HL-60/S4 (cell line): ENCODE results near the gene ARNT2.

ENCODE experiments used
- in situ Hi-C: fragments of 300-500 bp; cut with MboI; formaldehyde crosslinking; loops from 2 replicates; pipeline ENCODE4 v1.14.3; 2022; ENCODE audit warnings: low sequenced_read_pairs

The ARNT2 gene

GRCh38 chr15:80567721-80568157 is 163.6 kb downstream of the ARNT2 start:
- in situ Hi-C loops, result no loop called here

GRCh38 chr15:80568298-80568697 is 164.1 kb downstream of the ARNT2 start:
- in situ Hi-C loops, result no loop called here

DNA sequence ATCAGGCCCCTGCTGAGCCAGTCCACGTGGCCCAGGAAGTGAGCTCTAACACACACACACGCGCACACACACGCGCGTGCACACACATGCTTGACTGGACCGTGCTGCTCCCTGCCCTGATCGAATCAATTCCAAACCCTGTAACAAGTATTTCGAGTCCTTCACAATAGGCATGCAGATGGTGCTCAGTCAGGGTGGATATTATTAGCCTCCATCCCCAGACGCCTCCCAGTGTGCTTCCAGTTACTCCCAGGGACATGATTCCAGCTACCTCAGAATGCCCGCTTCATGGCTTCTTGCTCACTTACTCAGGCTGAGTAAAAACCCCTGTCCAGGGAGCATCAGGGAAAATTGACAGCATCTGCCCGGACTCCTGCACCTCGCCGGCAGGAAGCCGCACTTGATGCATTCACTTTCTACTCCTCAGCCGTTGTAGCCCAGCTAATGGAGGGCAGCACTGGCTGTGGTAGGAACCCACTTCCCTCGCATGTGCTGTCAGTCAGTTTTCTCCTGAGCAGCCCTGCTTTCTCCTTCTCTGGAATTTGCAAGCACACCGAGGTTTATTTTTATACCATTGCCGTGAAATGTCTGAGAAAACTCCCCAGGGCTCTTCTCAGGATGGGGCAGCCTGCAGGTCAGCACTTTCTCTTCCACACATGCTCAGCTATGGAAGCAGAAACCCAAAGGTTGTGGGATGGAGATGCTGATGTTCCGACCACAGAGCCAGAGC is 164.9 kb downstream of the ARNT2 start:
- in situ Hi-C loops, result no loop called here

DNA sequence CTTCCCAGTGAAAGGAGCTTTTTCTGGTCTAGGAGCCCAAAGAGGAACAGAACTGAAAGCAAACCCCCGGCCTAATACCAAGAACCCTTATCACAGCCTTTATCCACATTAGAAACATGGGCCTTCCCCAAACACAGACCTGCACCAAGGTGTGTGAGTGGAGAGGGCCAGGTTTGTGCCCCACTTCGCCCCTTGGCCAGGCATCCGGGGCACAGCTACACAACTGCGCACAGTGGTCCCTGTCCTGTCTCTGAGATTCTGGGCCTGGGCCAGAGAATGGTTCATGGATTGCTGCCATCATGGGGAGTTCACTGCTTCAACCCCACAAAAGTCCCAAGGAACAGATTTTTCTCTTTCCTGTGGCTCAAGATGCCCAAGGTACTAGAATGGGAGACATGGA is 165.5 kb downstream of the ARNT2 start:
- in situ Hi-C loops, result no loop called here

DNA sequence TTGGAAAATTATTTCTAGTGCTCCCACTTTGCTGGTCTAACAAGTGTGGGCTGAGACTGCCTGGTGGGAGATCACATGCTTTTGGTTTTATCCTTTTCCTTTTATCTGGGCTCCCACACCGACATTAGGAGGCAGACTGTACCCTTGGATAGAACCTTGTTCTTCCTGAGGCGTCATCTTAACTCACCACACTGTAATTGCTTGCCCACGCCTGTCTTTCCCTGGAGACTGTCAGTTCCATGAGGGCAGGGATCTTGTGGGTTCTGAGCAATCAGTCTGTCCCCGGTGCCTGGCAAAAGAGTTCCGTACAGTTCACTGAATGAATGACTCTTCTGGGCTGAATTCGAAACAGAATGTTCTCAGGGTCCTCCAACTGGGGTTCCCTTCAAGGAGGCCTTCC is 166.4 kb downstream of the ARNT2 start:
- in situ Hi-C loops, result no loop called here

- in situ Hi-C loops, result no loop called here
Observed at GRCh38 chr15:80572337-80572736, 168.2 kb downstream of the ARNT2 start.

DNA sequence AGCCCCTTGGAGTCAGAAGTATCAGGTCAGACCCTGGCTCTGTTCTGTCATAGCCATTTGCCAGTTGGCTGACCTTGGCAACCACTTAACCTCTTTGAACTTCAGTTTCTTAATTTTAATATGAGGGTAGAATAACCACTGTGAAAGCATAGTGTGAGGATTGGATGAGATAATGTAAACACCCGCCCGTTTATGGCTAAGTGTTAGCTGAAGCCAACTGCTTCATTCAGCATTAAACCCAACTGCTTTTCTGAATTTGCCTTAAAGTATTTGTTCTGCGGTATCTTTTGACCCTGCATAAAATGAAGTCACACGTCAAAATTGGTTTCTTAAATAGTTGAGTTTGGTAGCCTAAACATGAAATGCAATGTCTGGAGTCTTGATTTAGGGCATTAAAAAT is 169.4 kb downstream of the ARNT2 start:
- in situ Hi-C loops, result no loop called here

GRCh38 chr15:80574590-80574989 is 170.4 kb downstream of the ARNT2 start:
- in situ Hi-C loops, result no loop called here

GRCh38 chr15:80576519-80577090 is 172.4 kb downstream of the ARNT2 start:
- in situ Hi-C loops, result no loop called here

- in situ Hi-C loops, result no loop called here
Observed at GRCh38 chr15:80577552-80578205, 173.5 kb downstream of the ARNT2 start.

GRCh38 chr15:80578206-80578595 is 174.0 kb downstream of the ARNT2 start:
- in situ Hi-C loops, result no loop called here

DNA sequence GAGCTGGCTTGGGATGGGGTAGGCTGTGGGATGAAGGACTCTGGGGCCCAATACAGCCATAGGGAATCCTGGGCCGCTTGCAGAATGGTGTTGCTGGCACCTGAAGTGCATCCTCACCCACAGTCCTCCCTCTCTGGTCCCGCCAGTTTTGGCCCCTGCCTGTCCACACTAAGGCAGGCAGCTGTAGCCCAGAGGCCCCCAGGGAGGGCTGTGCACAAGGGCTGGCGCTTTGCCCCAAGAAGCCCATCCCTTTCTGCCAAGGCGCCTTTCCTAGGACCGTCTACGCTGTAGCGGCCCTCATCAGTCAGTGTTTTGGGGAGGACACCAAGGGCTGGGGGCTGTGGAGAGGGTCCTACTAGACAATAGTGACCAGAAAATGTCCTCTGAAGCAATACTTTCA is 174.7 kb downstream of the ARNT2 start:
- in situ Hi-C loops, result no loop called here

DNA sequence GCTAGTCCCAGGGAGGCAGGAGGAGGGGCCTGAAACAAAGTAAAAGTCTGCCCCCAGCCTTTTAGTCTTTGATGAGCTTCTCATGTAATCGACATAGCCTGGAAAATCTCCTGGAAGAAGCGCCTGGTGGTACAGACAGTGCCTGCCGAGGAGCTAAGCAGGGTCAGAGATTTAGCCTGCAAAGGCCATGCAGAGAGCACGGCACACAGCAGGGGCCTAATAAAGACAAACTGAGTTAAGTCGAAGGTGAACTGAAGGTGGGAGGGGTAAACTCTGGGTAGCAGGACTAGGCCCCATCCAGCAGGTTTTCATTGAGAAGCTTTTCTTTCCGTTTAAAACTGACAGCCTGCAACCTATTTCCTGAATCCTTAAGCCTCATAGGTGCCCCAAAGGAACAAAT is 175.4 kb downstream of the ARNT2 start:
- in situ Hi-C loops, result no loop called here

DNA sequence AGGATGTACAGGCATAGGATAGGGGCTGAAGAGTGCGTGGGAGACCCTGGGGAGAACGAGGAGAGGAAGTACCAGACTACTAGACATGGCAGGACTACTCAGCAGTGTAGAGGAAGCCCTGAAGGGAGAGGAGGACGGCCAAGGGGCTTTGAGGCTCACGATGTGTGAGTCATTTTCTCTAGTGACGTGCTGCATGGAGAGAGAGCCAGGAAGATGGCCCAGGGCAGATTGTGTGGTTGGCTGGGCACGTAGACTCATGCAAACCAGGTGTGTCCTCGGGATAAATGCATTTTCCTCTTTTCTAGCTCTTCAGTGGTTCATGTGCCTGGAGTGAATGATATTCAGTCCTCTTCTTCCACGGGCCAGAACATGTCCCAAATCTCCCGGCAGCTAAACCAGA is 175.9 kb downstream of the ARNT2 start:
- in situ Hi-C loops, result no loop called here

DNA sequence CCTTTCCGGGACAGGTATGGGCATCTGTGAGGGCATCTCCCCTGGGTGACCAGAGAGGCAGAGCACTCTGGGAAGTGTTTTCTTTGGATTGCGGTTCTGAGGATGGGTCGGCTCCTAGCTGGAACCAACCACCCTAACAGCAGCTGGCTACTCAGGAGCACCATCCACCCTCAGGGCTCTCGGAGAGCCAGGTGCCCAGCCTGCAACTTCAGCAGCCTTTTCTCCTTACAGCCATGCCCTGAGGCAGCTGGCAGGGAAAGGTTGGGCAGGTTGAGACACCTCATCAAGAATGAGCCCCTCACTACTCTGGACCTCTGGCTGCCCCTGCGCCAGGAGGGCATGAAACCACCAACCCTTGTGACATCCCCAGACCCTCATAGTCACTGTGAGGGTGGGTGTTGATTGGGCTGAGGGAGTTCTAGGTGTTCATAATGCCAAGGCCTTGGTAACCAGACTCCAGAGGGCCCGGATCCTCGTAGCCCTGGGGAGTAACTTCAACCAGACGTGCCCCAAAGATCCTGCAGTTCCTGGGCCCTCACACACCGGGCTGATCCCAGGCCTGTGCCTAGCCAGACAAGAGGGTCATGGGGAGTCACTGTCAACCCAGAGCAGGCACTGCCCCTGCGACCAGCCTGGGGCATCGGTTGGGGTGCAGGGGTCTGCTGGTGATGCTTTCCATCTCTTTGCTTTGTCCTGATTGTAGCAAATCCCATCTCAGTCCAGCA is 176.5 kb downstream of the ARNT2 start:
- in situ Hi-C loops, result no loop called here

DNA sequence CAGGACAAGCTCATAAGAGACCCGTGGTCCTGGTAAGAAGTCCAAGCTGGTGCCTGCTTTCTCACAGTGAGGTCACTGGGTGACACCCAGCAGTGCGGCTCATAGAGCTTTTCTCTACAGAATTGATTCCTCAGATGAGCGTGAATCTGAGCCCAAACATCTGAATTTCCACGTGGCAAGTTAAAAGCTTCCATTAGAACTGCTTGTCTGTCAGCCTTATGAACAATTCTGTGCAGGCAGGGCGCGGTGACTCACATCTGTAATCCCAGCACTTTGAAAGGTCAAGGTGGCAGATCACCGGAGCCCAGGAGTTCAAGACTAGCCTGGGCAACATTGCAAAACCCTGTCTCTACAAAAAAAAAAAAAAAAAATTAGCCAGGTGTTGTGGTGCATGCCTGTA is 177.8 kb downstream of the ARNT2 start:
- in situ Hi-C loops, result no loop called here

DNA sequence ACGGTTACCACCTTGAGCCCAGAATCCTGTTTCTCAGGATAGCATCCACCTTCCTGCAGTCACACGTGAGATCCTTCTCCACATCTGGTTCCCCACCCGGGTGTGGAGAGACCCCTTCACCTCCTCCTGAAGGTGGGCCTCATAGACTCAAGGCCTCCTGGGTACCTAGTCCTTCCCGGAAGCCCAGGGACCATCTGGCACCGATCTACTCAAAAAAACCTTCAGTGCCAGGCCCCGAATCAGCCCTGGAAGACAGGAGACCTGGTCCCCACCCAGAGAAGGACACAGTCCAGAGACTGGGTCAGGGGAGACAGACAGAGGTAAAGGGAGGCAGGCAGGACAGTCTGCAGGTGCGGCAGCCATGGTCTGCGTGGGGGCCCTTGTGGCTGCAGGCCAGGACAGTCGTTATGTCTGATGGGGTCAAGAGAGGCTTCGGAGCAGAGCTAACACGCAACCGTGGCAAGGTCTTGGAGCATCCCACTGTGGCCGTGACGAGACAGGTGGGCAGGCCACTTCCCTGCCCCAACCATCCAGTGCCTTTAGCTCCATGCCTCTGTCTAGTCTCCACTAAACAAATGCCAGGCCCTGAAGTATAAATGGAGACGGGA is 178.7 kb downstream of the ARNT2 start:
- in situ Hi-C loops, result no loop called here

DNA sequence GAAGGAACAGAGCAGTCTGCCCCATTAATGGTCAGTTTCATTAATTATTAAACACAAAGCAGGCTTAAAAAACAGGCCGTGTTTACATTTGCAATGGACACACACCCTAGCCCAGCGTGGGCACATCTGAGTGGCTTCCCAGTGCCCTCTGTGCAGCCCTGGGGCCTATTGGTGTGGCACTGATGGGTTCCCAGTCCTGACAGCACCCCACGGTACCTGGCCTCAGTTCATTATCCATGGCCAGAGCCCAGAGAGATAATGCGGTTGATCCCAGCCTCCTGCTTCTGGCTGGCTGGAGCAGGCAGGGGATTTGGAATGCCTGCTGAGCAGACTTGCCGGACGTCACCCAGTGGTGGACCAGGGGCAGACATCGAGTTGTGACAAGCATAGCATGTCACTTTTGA is 180.4 kb downstream of the ARNT2 start:
- in situ Hi-C loops, result no loop called here

- in situ Hi-C loops, result no loop called here
Observed at GRCh38 chr15:80584973-80585525, 180.9 kb downstream of the ARNT2 start.

- in situ Hi-C loops, result no loop called here
Observed at GRCh38 chr15:80585544-80586018, 181.4 kb downstream of the ARNT2 start.

GRCh38 chr15:80586161-80586560 is 182.0 kb downstream of the ARNT2 start:
- in situ Hi-C loops, result no loop called here
